Stimulated activated CD8-positive, alpha-beta memory T cell treated with anti-CD3 and anti-CD28 coated beads, Interleukin-7, amount 100 ng/mL, for 1 hour (primary cell): ENCODE data around the gene SYT5.
"Not testable (repeated sequence)": the region's sequence is repeated elsewhere in the genome, so short reads cannot be mapped to it uniquely, and the experiment has no call there.

ENCODE experiments used
- DNase-seq, 2 donors: peaks; one replicate each; pipeline ENCODE4 v3.0.0-alpha.2; 2020; ENCODE audit warnings: low read depth in 2 of 2

SYT5 gene

DNA sequence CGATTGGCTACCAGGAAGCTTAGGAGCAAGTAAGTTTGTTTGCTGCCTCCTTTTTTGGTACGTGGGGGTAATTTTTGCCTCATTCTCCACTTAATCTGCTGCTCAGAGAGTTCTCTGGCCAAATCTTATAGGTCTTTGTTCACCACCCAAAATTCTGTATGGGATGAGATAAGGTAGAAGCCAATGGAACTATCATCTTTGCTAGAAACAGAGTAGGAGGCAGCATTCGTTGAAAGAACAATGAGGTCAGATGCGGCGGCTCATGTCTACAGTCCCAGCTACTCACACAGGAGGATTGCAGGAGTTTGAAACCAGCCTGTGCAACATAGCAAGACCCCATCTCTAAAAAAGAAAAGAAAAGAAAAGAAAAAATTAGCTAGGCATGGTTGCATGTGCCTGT, 8.6 kb downstream of the SYT5 start:
- DNase-seq = no peak

GRCh38 chr19:55169136-55169535, 11.0 kb downstream of the SYT5 start:
- no peak for DNase-seq

GRCh38 chr19:55166530-55167268, 13.4 kb downstream of the SYT5 start, which contains the start of gene DNAAF3:
DNAAF3 (minus strand) TSS chr19:55166613; CDS start chr19:55166413, 200 bp downstream.
- peak in 1 of 2 donors; percentile 27 for DNase-seq

DNA sequence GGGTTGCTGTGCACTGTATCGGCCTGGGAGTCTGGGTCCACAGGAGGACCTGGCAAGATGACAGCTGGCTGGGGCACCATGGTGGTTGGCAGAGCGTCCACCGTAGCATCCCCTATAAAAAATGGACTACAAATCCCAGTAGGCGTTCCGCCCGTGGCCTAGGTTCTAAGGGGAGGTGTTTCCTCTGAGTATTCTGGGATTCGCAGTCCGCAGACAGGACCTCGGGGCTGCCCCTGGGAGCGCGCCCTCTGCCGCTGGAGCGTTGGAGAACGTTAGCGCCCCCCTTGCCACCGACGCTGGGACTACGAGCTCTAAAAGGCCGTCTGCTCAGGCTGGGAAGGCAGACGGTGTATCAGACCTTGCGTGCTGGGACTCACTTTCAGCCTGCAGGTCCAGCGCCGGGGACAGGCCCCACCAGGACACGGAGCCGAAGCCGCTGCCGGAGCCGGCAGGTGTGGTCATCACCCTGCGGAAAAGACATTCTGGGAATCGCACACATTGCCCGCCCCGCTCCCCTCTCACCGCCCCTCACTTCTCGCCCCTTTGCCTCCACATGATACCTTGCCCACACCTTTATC, 14.0 kb downstream of the SYT5 start:
- DNase-seq = no peak

DNA sequence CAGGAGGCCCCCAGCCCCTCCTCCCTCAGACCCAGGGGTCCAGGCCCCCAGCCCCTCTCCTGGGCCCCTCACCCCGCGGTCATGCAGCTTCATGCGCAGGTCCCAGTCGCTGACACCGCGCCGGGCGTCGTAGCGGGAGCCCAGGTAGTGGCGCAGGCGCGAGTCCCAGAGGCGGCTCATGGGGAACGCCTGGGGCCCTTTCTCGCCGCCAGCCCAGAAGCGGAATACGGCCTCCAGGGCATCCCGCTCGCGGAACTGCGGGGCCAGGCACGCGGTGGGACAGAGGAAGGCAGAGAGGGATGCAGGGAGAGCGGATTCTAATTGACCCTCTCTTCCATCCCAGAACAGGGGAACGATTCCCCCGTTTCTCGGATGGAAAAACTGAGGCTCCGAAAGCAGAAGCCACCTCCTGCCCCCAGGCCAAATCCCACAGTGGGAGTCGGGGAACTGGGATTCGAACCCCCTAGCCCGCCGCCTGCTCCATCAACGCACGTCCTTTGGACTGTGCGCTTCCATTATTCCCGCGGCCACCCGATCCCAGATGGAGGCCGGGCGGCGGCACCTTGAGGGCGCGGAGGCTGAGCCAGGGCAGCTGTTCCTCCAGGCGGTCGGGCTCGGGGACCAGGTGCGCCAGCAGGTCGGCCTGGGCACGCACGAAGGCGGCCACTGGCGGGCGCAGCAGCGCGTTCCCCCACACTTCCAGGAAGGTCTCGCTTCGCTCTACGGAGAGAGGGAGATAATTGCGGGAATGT, 18.3 kb downstream of the SYT5 start:
- DNase-seq = no peak

DNA sequence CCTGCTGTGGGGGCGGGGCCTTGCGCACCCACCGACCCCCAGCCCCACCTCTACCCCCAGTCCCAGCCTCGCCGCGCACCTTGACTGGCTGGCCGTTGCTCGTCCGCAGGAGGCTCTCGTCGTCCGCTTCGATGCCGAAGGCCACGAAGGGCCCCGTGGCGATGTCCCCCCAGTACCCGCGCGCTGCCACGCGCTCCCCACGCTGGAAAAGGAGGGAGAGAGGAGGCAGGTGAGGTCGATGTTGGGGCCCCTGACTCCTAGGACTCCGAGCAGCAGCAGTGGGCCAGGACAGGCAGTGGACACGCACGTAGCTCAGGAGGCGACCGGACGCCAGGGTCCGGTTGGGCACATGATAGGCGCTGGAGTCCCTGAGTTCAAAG, 19.1 kb downstream of the SYT5 start:
- no peak for DNase-seq

- peak; percentile 64 for DNase-seq
Observed at GRCh38 chr19:55160128-55160985, 19.7 kb downstream of the SYT5 start.

GRCh38 chr19:55158848-55159749, 21.0 kb downstream of the SYT5 start:
- no peak for DNase-seq

DNA sequence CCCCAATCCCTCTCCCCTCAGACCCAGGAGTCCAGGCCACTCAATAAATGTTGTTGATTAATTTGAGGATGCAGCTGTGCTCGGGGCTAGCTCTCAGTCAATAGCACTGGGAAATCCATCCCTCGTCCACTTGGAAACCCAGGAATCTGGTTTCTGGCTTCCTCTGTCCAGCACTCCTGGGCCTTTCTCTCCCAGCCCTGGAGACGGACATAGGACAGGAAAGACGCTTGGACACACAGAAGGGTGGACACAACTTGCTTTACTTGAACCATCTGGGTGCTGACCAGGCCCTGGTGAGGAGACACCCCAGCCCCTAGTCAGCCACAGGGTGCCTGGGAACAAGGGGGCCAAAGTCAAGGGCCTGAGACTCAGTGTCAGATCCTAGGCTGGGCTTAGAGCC, 21.7 kb downstream of the SYT5 start:
- no peak for DNase-seq

DNA sequence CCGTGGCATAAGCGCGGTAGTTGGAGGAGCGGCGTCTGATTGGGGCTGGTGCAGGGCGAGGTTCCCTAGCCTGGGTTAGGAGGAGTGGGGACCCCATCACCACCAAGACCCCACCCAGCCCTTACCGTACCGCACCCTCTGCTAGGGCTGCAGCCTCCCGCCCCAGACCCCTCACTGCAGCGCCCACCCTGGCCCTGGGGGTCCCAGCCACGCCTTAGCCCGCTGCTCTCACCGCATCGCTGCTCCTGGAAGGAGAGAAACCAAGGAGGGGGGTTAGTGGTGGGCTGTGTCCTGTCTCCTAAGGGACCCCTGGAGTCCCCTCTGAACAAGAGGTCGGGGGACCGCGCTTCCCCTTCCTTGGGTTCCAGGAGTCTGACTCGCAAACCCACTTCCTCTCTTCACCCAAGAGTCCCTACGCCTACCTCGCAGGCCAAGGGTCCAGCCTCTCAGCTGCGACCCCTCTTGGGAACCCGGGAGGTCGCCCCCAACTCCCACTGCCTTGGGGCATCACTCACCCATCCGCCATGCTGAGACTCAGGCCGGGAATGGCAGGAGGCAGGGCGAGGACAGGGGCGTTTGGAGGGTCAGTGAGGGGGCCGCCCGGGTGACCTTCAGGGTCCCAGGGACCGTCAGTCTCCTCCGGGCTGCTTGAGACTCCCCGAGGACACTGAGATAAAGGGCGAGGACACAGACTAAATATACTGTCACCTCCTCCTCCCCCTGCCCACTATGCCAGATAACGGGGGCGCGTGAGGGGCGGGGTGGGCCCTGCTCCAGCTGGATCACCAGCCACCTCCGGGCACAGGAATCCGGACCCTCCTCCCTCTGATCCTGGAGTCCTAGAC, 22.8 kb downstream of the SYT5 start, which contains the start of gene TNNI3:
TSS of gene TNNI3 (minus strand) at position 669 of the 845 bp plus-strand sequence. CDS start at position 526, 143 bp downstream.
- no peak for DNase-seq

- DNase-seq = no peak
Observed at GRCh38 chr19:55156202-55157063, 23.7 kb downstream of the SYT5 start.

DNA sequence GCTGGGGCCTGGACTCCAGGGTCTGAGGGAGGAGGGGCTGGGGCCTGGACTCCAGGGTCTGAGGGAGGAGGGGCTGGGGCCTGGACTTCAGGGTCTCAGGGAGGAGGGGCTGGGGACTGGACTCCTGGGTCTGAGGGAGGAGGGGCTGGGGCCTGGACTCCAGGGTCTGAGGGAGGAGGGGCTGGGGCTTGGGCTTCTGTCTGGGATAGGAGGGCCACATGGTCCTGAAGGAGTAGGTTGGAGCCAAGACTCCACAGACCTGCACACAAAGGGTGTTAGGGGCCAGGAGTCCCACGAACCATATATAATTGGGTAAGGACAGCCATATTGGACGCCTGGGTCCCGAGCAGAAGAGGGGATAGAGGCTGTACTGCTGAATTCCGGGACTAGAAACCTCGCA, 24.3 kb downstream of the SYT5 start:
- not testable (repeated sequence) for DNase-seq

DNA sequence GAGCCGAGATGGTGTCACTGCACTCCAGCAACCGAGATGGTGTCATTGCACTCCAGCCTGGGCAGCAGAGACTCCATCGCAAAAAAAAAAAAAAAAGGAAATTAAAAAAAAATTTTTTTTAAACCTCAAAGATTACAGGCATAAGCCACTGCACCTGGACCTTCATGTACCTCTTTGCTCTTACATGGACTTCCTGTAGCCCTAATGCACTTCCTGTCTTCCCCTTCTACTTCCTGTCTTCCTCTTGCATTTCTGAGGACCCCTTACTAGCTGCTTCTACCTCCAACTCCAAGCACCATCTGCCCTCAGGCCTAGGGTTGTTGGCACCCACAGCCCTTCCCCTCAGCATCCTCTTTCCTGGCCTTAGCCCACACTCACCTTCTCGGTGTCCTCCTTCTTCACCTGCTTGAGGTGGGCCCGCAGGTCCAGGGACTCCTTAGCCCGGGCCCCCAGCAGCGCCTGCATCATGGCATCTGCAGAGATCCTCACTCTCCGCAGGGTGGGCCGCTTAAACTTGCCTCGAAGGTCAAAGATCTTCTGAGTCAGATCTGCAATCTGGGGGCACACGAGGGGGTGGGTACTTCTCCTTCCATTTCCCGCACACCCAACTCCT, 26.3 kb downstream of the SYT5 start:
- no peak for DNase-seq

- DNase-seq = no peak
Observed at GRCh38 chr19:55152017-55152416, 28.1 kb downstream of the SYT5 start.

- DNase-seq = no peak
Observed at GRCh38 chr19:55149078-55150003, 30.7 kb downstream of the SYT5 start, which contains the start of gene TNNT1. TNNT1 (minus strand) TSS chr19:55149206; CDS start chr19:55147157, 2,049 bp downstream.

GRCh38 chr19:55147545-55148251, 32.4 kb downstream of the SYT5 start:
- no peak for DNase-seq
